HCT116 (cell line): ENCODE measurements around the gene PDE4B. TPM values are rescaled to one million over a fixed set of nuclear protein-coding genes. Genes with fewer than 3 reads are reported as not detected.

Experiments used
- ATAC-seq: fragments of 200-7000 bp; cut with Tn5 transposase; 2 replicates; pipeline ENCODE4 v1.9.1; 2020; ENCODE audit warnings: mild to moderate bottlenecking, moderate library complexity
- BruUV-seq: library from RNA; stranded (reverse); fragments of 400-500 nt; replicated peaks from 2 replicates; lab custom pipeline; 2021; lab: Mats Ljungman, UMichigan
- CTCF ChIA-PET: fragments of 300-600 bp; sonication (Branson Sonifier 250); formaldehyde crosslinking; loops from one replicate; lab custom pipeline; 2021; ENCODE audit warnings: antibody characterized with exemption; lab: Charles Lee
- POLR2A ChIA-PET: fragments of 300-600, 350-600 bp; sonication (Branson Sonifier 250); formaldehyde crosslinking; loops from one replicate; lab custom pipeline; 2021; ENCODE audit warnings: antibody characterized with exemption; lab: Charles Lee
- RAD21 ChIA-PET, 2 experiments: fragments of 300-600 bp; sonication (Branson Sonifier 250); formaldehyde crosslinking; loops; one replicate each; lab custom pipeline; 2023; ENCODE audit warnings: low total read pairs in 2 of 2; ENCODE audit not compliant: uncharacterized antibody in 2 of 2, unreplicated experiment in 2 of 2, low non-redundant PET in 1 of 2; lab: Charles Lee
- DNase-seq: peaks from one replicate; pipeline ENCODE4 v3.0.0-alpha.2; 2010; ENCODE audit warnings: low read depth, low spot score
- H2AFZ ChIP-seq: fragments of 200-600 bp; shearing (Covaris generic), sonication (generic); 2 replicates; pipeline ENCODE4 v1.6.1; 2017; ENCODE audit warnings: low read depth, mixed run types, mixed read lengths, antibody characterized with exemption, low read length; ENCODE audit not compliant: poor library complexity, severe bottlenecking
- H3K27ac ChIP-seq: 2 replicates; pipeline ENCODE4 v1.5.1; 2012; ENCODE audit warnings: low read depth, low read length
- H3K27me3 ChIP-seq: fragments of 200-600 bp; sonication (generic); 2 replicates; pipeline ENCODE4 v1.6.1; 2016; ENCODE audit warnings: mixed run types, low read length, mixed read lengths; ENCODE audit not compliant: insufficient read depth
- H3K36me3 ChIP-seq, 2 experiments: fragments of 200-500 bp in 1 of 2; fragments of 200-600 bp in 1 of 2; sonication (Bioruptor generic) in 1 of 2; sonication (generic) in 1 of 2; 2 replicates each; pipeline versions ENCODE4 v1.5.1 to v1.6.1; 2014 to 2016; ENCODE audit warnings: low read length in 2 of 2, inconsistent platforms in 1 of 2, mixed read lengths in 1 of 2, mixed run types in 1 of 2; ENCODE audit not compliant: insufficient read depth in 2 of 2, control insufficient read depth in 1 of 2
- H3K4me1 ChIP-seq, 2 experiments: fragments of 200-600 bp in 1 of 2; sonication (generic) in 1 of 2; 2 replicates each; pipeline versions ENCODE4 v1.5.1 to v1.6.1; 2012 to 2017; ENCODE audit warnings: low read length in 2 of 2, inconsistent platforms in 1 of 2, mild to moderate bottlenecking in 1 of 2, mixed read lengths in 1 of 2, mixed run types in 1 of 2, moderate library complexity in 1 of 2; ENCODE audit not compliant: insufficient read depth in 2 of 2, control insufficient read depth in 1 of 2
- H3K4me2 ChIP-seq: fragments of 200-600 bp; sonication (generic); 2 replicates; pipeline ENCODE4 v1.6.1; 2017; ENCODE audit warnings: mixed run types, low read length, mixed read lengths
- H3K4me3 ChIP-seq, 2 experiments: fragments of 200-600 bp in 1 of 2; sonication (generic) in 1 of 2; replicated peaks in 1 of 2; 2 replicates each; pipeline ENCODE4 v1.5.1; 2011 to 2016; ENCODE audit warnings: low read length in 2 of 2, control low read depth in 1 of 2, low read depth in 1 of 2, mild to moderate bottlenecking in 1 of 2, mixed read lengths in 1 of 2, mixed run types in 1 of 2
- H3K79me2 ChIP-seq: fragments of 200-600 bp; sonication (generic); 2 replicates; pipeline ENCODE4 v1.6.1; 2017; ENCODE audit warnings: mild to moderate bottlenecking, mixed run types, low read length, moderate library complexity, mixed read lengths; ENCODE audit not compliant: insufficient read depth
- H3K9ac ChIP-seq: fragments of 200-600 bp; sonication (generic); 2 replicates; pipeline ENCODE4 v1.6.1; 2016; ENCODE audit warnings: low read length, mixed read lengths
- H3K9me2 ChIP-seq: fragments of 200-600 bp; sonication (generic), shearing (Covaris generic); 2 replicates; pipeline ENCODE4 v1.6.1; 2017; ENCODE audit warnings: mixed run types, mild to moderate bottlenecking, moderate library complexity; ENCODE audit not compliant: insufficient read depth
- H3K9me3 ChIP-seq, 2 experiments: fragments of 200-500 bp in 1 of 2; fragments of 200-600 bp in 1 of 2; sonication (Bioruptor generic) in 1 of 2; sonication (generic) in 1 of 2; 2 replicates each; pipeline ENCODE4 v1.6.1; 2014 to 2017; ENCODE audit warnings: low read length in 2 of 2, mixed read lengths in 2 of 2, inconsistent platforms in 1 of 2, low read depth in 1 of 2, mild to moderate bottlenecking in 1 of 2, mixed run types in 1 of 2, moderate library complexity in 1 of 2; ENCODE audit not compliant: control insufficient read depth in 1 of 2, insufficient read depth in 1 of 2
- H4K20me1 ChIP-seq: fragments of 200-600 bp; sonication (generic), shearing (Covaris generic); 2 replicates; pipeline ENCODE4 v1.6.1; 2017; ENCODE audit warnings: mixed run types, mild to moderate bottlenecking, moderate library complexity; ENCODE audit not compliant: insufficient read depth
- ATF3 ChIP-seq: IDR thresholded peaks from 2 replicates; pipeline ENCODE4 v1.6.1; 2012
- CEBPB ChIP-seq: IDR thresholded peaks from 2 replicates; pipeline ENCODE4 v1.6.1; 2012; ENCODE audit warnings: low read depth
- EGR1 ChIP-seq: IDR thresholded peaks from 2 replicates; pipeline ENCODE4 v1.6.1; 2012; ENCODE audit warnings: low read depth
- ELF1 ChIP-seq: IDR thresholded peaks from 2 replicates; pipeline ENCODE4 v1.6.1; 2012; ENCODE audit warnings: low read depth, borderline replicate concordance
- EZH2 ChIP-seq: fragments of 200-600 bp; sonication (generic); IDR thresholded peaks from 2 replicates; pipeline ENCODE4 v1.6.1; 2017; ENCODE audit warnings: antibody characterized with exemption, mixed run types
- EZH2phosphoT487 ChIP-seq: fragments of 200-600 bp; IDR thresholded peaks from 2 replicates; pipeline ENCODE4 v1.6.1; 2018; ENCODE audit warnings: antibody characterized with exemption, borderline replicate concordance
- FOSL1 ChIP-seq: IDR thresholded peaks from 2 replicates; pipeline ENCODE4 v1.6.1; 2012; ENCODE audit warnings: low read depth
- JUND ChIP-seq: IDR thresholded peaks from 2 replicates; pipeline ENCODE4 v1.6.1; 2012
- POLR2AphosphoS5 ChIP-seq: IDR thresholded peaks from 2 replicates; pipeline ENCODE4 v1.6.1; 2011; ENCODE audit warnings: mild to moderate bottlenecking, low read depth, low read length, moderate library complexity
- RAD21 ChIP-seq: IDR thresholded peaks from 2 replicates; pipeline ENCODE4 v1.6.1; 2012; ENCODE audit warnings: low read depth, mild to moderate bottlenecking
- REST ChIP-seq: IDR thresholded peaks from 2 replicates; pipeline ENCODE4 v1.6.1; 2012; ENCODE audit warnings: low read depth
- SIN3A ChIP-seq: IDR thresholded peaks from 2 replicates; pipeline ENCODE4 v1.6.1; 2012; ENCODE audit warnings: low read depth
- SRF ChIP-seq: IDR thresholded peaks from 2 replicates; pipeline ENCODE4 v1.6.1; 2012; ENCODE audit warnings: low read depth
- ZNF274 ChIP-seq: fragments of 200-500 bp; sonication (Bioruptor generic); IDR thresholded peaks from 2 replicates; pipeline ENCODE4 v1.6.1; 2014; ENCODE audit warnings: mild to moderate bottlenecking, low read depth, low read length, inconsistent platforms
- intact Hi-C: fragments of 100-400 bp; cut with micrococcal nuclease; formaldehyde crosslinking; loops from 2 replicates; pipeline ENCODE4 v1.10.0; 2022
- total RNA-seq: library from RNA; stranded (reverse); gene quantifications from one replicate; pipeline ENCODE4 v1.2.1, GENCODE V29; 2021; ENCODE audit not compliant: unreplicated experiment

PDE4B gene
- total RNA-seq, 1 experiment from 2014 or later = 76.9 TPM

- Histone ChIP-seq H3K79me2 (no peaks in the 10 kb centered on the region), H4K20me1 (no peaks in the 10 kb centered on the region), H3K4me1 (no peaks in the 10 kb centered on the region), H3K27ac (no peak overlapping the region), H3K27me3 (no peaks in the 10 kb centered on the region), H3K36me3 (no peaks in the 10 kb centered on the region), H3K9me3 (no peaks in the 10 kb centered on the region), H3K9ac (no peak overlapping the region), H3K4me3 (no peak overlapping the region), H2AFZ (peak overlapping the region; percentile 56), H3K9me2 (no peaks in the 10 kb centered on the region), H3K4me2 (no peak overlapping the region)
- no peak for DNase-seq
- POLR2A ChIA-PET = no interaction called here
- CTCF ChIA-PET = no interaction called here
- TF ChIP-seq ELF1 (no peak), FOSL1 (peak; percentile 32; the same call in 1 of the 2 replicates)
- BruUV-seq = no TSS peak
- ATAC-seq = no peak
- intact Hi-C loops = no loop called here
- RAD21 ChIA-PET = no interaction called here
Measured at GRCh38 chr1:66033781-66034180, 241.1 kb downstream of the PDE4B start.

GRCh38 chr1:66035616-66036245, 243.0 kb downstream of the PDE4B start:
- Histone ChIP-seq H3K9ac (no peak overlapping the region), H3K27ac (no peak overlapping the region), H3K9me3 (no peaks in the 10 kb centered on the region), H4K20me1 (no peaks in the 10 kb centered on the region), H3K36me3 (no peaks in the 10 kb centered on the region), H2AFZ (no peak overlapping the region), H3K27me3 (no peaks in the 10 kb centered on the region), H3K4me1 (no peaks in the 10 kb centered on the region), H3K4me3 (no peak overlapping the region), H3K4me2 (no peak overlapping the region), H3K9me2 (no peaks in the 10 kb centered on the region), H3K79me2 (no peaks in the 10 kb centered on the region)
- ChIA-PET RAD21 (no interaction called here), CTCF (no interaction called here), POLR2A (no interaction called here)
- BruUV-seq = no TSS peak
- DNase-seq = no peak
- intact Hi-C loops = no loop called here
- no peak for ATAC-seq
- no peak for TF ChIP-seq ATF3
- no peak for TF ChIP-seq ZNF274
- TF ChIP-seq CEBPB = no peak
- TF ChIP-seq EZH2 = no peak
- no peak for TF ChIP-seq SIN3A
- TF ChIP-seq POLR2AphosphoS5 = no peak
- TF ChIP-seq JUND = no peak
- TF ChIP-seq RAD21 = no peak
- no peak for TF ChIP-seq REST
- no peak for TF ChIP-seq EGR1
- no peak for TF ChIP-seq SRF
- no peak for TF ChIP-seq EZH2phosphoT487
